HG03196 (cell line): ENCODE measurements around the gene POLR2J.
A peak's percentile ranks its signal among the peaks of the same experiment; 100 is the strongest.
"Not testable (repeated sequence)": the region's sequence is repeated elsewhere in the genome, so short reads cannot be mapped to it uniquely, and the experiment has no call there.

Experiments
- ATAC-seq: cut with Tn5 transposase; IDR thresholded peaks from one replicate; pipeline ENCODE4 v1.9.1; 2021; ENCODE audit not compliant: unreplicated experiment

Gene POLR2J

DNA sequence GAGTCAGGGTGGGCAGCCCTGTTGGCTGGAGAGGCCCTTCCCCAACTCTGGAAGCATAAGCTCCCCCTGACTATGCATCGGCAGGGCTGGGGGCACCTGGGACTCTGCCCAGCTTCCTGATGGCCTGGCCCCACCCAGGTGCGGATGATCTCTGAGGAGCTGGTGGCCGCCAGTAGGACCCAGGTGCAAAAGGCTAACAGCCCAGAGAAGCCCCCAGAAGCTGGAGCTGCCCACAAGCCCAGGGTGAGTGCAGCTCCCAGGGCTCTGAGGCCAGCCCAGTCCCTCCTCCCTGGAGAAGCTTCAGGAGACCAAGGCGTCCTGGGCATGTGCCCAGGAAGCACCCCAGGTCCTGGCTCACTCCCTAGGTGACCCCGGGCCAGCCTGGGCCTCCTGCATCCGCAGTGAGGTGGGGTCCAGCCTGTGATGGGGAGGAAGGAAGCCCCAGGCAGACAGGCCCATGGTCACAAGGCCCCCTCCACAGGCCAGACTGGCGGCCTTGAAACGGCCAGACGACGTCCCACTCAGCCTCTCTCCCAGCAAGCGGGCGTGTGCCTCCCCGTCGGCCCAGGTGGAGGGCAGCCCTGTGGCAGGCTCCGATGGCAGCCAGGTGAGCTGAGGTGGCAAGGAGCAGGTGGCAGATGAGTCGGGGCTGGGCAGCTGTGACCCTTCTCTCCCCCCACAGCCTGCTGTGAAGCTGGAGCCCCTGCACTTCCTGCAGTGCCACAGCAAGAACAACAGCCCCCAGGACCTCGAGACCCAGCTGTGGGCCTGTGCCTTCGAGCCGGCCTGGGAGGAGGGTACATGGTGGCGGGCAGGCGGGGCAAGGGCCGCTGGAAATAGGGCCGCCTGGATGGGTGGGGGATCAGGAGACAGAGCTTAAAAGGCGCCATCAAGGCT, 10.9 kb downstream of the POLR2J start:
- no peak for ATAC-seq

- ATAC-seq = no peak
Measured at GRCh38 chr7:102466097-102466496, 12.6 kb downstream of the POLR2J start.

- ATAC-seq = peak; percentile 81
Measured at GRCh38 chr7:102464577-102465280, 14.0 kb downstream of the POLR2J start, which contains the start of the genes ALKBH4 and LRWD1. TSS of gene ALKBH4 (minus strand) at chr7:102464863. CDS start at chr7:102464836, 27 bp downstream. TSS of gene LRWD1 (plus strand) at chr7:102464984. CDS start at chr7:102465081, 97 bp downstream.

GRCh38 chr7:102463841-102464576, 14.7 kb downstream of the POLR2J start:
- no peak for ATAC-seq

- ATAC-seq = no peak
Measured at GRCh38 chr7:102460467-102460866, 18.3 kb downstream of the POLR2J start.

DNA sequence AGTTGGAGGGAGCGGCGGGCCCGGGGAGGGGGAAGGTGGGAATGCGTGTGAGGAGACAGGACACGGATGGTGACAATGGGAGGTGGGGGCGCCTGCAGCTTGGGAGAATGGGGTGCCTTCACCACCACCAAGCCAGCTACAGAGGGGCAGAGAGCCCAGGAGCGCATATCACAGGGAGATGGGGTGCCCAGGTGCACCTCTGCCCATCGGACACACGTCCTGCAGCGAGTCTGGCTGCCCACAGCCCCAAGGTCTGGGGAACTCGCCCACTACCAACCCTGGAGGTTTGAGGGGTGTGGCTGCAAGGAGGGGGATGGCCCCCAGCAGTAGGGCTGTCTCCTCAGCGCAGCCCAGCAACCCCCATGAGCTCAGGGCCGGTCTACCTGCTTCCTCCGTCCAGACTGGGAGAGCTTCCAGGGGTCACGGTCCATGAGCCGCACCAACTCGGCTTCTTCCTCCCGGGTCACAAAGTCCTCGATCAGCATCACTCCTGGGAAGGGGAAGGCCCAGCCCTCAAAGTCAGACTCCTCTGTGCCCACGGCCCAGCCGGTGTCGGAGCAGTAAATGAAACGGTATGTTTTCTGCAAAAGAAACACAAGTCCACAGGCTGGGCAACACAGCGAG, 19.4 kb downstream of the POLR2J start:
- no peak for ATAC-seq

DNA sequence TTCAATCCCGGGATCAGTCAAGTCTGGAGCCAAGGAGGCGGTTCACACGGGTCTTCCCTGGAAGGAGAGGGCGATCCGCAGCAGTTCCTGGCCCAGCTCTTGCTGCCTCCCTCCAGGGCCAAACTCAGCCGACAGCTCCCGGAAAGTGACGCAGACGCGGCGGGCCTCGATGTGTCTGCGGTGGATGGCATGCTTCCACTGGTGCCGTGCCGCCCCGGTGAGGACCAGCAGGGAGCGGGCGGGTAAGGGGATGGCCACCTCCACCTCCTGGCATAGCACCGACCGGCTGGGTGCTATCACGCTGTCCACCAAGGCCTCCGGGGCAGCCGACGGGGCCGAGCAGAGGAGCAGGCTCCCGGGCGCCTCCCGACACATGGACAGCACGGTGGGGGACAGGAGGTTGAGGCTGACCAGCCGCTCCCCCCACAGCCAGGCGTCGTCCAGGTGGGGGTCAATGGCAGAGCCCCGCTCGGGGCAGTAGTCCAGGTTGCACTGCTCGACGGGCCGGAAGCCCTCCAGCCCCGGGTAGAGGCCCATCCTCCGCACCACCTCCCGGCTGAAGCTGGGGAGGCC, 21.3 kb downstream of the POLR2J start:
- ATAC-seq = no peak

GRCh38 chr7:102456327-102456726, 22.4 kb downstream of the POLR2J start:
- no peak for ATAC-seq

DNA sequence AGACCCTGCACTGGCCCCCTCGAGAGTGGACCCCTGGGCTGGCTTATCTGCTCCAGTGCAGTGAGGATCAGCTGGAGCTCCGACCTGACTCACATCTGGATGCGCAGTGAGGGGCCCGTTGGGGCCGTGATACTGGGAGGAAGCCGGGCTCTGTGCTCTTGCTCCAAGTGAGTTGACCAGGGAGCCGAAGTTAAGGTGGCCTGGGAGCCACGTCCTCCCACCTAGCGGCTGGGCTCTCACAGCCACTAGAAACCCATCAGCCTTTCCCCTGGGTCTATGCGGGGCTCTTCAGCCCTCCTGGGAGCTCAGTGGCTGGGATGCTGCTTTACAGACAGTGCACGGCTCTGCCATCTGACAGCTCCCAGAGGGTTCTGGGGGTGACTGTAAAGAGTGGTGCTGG, 23.1 kb downstream of the POLR2J start:
- no peak for ATAC-seq

DNA sequence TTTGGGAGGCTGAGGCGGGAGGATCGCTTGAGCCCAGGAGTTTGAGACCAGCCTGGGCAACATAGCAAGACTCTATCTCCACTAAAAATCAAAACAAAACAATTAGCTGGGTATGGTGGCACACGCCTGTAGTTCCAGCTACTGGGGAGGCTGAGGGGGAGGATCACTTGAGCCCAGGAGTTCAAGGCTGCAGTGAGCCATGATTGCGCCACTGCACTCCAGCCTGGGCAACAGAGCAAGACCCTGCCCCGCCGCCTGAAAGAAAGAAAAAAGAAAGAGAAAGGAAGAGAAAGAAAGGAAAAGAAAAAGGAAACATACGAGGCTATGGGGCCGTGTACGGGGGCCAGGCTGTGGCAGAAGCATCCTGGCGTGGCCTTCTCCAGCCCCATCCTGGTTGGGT, 23.8 kb downstream of the POLR2J start:
- not testable (repeated sequence) for ATAC-seq

DNA sequence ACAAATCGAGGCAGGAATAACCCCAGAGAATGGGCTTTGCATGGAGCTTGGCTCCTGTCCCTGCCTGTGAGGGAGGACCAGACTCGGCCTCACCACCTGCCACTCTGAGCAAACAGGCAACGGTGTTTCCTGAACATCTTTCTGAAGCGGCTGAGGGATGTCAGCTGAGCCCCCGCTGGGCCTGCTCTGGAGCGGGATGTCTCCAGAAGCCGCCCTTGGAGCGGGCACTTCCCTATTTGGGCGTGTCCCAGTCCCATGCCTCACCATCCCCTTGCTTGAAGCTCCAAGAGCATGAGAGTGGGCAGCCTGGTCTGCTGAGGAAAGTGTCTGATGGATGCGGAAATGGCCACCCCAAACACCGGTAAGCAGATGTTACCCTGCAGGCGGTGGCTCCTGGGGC, 24.3 kb downstream of the POLR2J start:
- no peak for ATAC-seq

DNA sequence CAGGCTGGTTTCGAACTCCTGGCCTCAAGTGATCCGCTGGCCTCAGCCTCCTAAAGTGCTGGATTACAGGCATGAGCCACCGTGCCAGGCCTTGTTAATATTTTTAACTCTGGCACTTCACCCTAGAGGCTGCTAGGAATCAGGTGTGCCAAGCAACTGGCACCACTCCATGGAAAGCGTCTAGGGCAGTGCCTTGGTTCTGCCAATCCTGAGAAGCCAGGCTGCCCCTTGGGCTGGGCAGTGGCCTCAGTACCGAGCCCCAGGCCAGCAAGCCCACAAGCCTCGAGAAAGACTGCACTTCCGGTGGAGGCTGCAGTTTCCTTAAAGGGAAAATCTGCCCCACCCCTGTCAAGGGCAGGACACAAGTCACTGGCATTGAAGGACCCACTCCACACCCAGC, 25.4 kb downstream of the POLR2J start:
- ATAC-seq = no peak

DNA sequence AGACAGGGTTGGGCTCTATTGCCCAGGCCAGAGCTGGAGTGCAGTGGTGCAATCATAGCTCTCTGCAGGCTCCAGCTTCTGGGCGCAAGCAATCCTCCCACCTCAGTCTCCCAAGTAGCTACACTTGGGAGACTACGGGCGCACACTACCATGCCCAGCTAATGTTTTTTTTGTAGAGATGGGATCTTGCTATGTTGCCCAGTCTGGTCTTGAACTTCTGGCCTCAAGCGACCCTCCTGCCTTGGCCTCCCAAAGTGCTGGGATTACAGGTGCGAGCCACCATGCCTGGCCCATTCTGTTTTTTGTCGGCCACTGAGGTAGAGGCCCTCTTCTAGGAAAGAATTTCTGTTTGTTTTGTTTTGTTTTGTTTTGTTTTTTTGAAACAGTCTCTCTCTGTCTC, 26.3 kb downstream of the POLR2J start:
- ATAC-seq = no peak

DNA sequence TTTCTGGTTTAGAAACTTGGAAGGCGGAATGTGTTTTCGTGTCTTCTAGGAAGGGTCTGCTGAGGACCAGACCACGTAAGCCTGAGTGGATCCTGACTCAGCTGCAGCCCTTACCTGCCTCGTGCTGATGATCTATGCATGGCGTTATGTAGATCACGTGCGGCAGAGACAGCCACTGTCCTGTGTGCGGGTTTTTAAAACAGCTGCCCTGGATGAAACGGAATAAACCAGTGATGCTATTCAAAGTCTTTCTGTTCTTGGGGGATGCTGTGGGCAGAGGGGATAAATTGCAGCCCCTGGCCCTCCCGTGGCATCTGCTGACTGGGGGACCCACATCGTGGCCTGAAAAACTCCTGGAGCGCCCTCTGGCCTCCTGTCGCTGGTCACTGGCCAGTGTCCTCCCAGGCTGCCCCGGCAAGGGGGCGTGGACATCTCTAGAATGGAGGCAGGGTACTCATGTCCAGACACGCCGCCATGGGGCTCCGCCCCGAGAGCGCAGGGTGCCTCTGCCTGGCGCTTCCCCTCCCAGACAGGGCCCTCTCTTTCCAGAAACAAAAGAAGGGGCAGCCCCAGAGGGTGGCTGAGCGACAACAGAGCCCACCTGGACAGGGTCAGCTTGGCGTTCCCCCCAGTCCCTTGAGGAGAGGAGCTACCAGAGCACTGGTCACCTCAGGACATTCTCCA, 27.2 kb downstream of the POLR2J start:
- no peak for ATAC-seq

GRCh38 chr7:102450242-102450641, 28.5 kb downstream of the POLR2J start:
- no peak for ATAC-seq

DNA sequence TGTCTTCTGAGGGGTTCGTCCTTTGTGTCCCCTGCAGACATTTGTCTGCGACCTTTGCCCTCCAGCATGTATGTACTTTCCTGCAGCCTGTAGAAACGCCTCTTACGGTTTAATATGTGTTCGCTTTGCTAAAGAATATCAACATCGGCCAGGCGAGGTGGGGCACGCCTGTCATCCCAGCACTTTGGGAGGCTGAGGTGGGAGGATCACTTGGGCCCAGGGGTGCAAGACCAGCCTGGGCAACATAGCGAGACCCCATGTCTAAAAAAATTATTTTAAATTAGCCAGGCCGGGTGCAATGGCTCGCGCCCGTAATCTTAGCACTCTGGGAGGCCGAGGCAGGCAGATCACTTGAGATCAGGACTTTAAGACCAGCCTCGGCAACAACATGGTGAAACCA, 29.6 kb downstream of the POLR2J start:
- no peak for ATAC-seq

DNA sequence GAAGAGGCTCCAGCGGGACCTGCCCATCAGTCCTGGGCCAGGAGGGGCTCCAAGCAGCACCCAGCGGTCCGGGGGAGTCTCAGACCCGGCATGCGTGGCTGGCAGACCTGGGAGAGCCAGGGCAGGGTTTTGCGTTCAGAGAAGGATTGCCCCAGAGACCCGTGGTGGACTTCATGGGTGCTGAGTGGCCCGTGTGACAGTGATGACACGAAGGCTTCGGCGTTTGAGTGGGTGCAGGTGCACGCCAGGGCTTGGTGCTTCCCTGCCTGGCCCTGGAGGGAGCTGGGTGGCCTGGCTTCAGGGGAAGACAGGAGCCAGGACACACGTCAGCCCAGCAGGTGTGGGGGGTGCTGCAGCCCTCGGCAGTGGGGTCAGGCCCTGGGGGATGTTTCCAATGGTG, 31.4 kb downstream of the POLR2J start:
- ATAC-seq = no peak

- no peak for ATAC-seq
Measured at GRCh38 chr7:102446387-102447156, 32.1 kb downstream of the POLR2J start.

DNA sequence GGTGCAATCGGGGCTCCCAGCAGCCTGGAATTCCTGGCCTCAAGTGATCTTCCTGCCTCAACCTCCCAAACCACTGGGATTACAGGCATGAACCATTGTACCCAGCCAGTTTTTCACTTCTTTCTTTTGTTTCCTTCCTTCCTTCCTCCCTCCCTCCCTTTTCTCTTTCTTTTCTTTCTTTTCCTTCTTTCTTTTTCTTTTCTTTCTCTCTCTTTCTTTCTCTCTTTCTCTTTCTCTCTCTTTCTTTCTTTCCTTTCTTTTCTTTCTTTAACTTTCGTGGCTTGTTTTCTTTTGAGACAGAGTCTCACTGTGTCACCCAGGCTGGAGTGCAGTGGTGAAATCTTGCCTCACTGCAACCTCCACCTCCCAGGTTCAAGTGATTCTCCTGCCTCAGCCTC, 33.0 kb downstream of the POLR2J start:
- no peak for ATAC-seq
